ENCODE measurements around the gene OTX2. TPM values are rescaled to one million over a fixed set of nuclear protein-coding genes. Genes with fewer than 3 reads are reported as not detected.

The OTX2 gene
- total RNA-seq, 1 donor from 2014 or later = not detected

DNA sequence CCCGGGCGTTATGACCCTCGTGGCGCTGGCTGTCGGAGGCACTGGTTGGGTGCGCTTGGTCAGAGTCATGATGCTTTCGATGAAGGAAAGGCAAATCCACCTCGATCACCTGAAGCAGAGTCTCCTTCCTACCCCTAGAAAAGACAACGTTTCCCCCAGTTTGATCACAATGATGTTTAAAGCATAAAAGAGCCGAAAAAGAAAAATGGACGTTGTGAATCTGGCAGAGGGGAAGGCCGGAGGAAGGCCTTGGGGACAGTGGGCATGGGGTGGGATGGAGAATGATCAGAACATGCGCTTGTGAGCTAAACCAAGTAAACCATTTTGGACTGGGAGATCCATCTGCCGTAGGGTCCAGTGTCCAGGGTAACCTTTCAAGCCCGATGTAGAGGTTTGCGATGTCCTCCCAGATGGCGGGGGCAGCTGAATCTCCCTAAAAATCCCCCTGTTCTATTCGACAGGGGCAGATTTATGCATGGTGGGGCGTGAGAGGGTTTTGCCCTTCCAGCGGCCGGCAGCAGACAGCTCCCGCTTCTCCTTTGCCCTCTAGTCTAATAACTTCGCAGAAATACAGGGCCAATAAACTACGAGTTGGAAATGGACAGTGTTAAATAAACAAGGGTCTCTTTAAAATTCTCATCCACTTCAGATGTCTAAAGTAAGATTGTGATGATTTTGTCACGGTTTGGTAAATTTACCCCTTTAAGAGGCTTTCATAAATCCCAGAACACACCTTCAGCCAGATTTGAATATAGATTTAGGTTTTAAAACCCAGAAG lies 2.3 kb upstream of the OTX2 start:
- DNase-seq (ENCODE audit: low read depth) = no peak

DNA sequence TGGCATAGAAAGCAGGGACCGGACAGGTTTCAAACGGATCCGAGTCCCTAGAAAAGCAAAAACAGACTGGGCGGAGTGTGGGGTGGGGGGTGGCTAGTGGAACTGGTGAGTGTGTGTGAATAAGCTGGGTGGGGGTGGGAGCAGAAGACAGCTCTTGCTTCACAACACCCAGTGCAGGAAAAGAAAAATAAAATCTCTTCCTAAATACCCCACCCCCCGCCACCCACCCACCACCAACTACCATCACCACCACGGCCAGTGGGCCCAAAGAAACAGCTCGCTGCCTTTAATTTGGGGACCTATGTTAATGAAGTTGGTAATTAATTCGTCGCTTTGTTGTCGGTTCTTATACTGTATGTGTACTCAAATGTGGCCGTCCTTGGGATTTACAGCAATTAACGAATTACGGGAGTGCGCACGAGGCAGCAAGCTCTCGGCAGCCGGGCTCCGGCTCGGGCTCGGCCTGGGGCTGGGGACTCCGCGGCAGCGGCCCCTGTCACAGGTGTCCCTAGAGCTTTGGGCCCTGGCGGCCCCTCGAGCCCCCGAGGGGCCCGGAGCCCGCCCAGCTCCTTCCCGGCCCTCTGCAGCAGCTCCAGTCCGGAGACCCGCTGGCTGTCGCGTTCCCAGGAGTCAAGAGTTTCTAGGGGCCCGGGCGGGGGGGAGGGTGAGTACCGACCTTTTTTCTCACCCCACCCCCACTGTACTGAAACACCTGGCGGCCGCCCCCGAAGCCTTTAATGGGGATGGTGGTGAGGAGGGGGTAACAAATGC lies 1.5 kb upstream of the OTX2 start:
- DNase-seq (ENCODE audit: low read depth) = no peak

DNA sequence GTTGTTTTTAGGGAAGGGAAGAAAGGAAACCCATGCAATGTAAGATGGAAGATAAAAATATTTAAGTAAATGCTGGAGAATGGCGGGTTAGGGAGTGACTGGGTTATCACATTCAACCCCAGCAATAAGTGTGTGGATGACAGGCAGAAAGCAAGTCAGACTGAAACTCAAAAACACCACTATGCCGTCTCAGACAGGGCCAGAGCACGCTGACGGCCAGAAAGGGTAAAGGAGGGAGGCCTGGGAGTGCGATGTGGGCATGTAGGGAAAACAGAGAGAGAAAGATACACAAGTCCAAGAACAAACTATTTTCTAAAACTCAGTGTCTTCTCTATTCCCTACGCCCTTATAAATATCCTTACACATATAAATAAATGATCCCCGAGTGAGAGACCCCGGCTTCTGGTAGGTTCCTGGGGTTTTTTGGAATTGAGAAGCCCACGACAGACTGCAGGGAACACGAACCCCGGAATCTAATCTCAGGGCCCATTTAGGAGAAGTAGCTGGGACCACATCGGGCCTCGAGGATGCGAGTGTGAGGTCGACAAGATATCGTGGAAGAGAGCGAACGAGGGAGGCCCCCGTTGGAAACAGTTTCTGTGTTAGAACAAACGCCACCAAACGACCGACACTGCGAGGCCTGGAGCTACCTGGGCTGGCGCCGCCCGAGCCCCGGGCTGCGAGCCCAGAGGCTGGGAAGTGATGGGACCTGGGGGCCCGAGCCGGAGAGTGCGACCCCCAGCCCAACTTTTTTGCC lies 735 bp upstream of the OTX2 start:
- no peak for DNase-seq (ENCODE audit: low read depth)

DNA sequence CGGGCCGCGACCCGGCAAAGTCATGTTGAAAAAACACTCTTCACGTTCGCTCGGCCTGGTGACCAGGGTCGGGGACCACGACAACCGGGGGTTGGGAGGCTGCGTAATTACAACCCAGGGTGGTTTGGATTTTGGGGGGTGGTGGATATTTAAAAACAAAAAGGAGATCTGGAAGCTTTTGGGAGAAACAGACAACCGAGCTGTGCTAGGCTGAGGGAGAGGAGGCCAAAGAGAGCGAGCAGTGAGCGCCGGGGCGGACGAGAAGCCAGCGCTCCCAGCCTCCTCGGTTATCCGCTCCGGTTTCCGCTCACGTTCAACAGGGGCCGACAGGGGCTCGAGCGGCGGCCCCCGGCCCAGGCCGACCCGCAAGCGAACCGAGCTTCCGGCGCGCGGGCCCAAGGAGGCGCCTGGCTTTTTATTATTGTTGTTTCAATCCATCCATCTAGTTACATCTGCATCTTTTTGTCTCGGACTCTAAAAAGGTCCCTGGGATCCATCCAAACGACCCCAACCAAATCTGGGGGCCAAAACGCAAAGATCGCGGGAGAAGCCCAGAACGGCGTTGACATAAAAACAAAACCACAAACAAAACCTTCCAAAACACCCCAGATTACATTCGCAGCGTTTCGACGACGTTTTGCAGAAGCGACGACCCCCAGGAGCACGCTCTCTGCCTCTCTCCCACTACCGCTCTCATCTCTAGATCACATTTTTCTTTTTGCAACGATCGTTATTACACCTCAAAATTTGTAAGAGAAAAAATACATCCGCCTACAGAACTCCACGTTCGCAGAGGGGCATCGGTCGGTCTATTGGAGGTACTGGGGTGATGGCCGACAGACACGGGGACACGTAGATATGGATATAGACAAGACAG lies 771 bp downstream of the OTX2 start:
- DNase-seq (ENCODE audit: low read depth) = no peak

DNA sequence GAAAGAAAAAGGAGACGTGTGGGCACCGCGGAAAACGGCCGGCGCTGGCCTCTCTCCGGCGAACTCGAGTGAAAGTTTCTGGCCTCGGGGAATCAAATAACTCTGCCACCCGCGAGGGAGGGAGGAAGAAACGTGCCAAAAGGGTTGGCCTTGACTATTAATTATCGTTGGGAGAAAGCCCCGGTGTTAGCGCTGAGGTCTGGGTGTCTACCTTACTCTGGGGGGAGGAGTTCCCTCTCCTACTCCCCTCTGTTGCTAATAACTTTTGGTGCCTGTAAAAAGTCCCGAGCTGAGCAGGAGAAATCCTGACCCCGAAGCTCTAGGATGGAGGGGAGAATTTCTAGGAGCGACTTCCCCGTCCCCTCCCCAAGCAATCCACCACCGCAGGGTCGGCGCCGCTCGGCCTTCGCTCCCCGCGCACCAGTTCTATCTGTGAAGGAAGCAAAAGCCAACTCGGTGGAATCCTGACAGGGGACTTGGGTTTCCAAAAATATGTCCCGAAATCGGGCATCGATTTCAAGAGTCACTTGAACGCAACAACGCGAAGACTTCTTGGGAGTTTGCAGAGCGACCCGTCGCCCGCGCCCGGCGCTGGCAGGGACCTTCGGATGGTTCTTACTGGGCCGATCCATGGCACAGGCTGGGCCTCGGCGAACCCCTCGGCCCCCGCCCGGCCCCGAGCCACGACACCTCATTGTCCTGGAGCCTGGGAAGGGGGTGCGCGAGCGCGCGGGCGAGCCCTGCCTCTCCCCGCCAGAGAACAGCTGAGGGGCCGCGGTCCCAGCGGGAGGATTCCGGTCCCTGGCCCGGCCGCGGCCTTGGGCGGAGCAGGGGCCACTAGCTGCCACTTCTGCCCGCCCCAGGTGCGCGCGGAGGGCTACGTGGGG lies 1.7 kb downstream of the OTX2 start:
- no peak for DNase-seq (ENCODE audit: low read depth)

DNA sequence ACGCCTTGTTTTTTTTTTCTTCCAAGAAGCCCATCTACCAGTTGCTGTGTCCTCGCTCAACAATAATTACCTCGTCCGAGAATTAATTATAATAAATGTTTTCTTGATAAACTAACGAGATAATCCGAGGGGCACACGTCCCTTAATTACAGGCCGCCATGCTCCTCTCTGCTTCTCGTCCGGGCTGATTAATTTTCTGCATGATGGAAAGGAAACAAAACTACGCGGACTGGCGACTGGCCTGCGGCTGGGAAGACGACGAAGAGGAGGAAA lies 2.2 kb downstream of the OTX2 start:
- DNase-seq (ENCODE audit: low read depth) = no peak

DNA sequence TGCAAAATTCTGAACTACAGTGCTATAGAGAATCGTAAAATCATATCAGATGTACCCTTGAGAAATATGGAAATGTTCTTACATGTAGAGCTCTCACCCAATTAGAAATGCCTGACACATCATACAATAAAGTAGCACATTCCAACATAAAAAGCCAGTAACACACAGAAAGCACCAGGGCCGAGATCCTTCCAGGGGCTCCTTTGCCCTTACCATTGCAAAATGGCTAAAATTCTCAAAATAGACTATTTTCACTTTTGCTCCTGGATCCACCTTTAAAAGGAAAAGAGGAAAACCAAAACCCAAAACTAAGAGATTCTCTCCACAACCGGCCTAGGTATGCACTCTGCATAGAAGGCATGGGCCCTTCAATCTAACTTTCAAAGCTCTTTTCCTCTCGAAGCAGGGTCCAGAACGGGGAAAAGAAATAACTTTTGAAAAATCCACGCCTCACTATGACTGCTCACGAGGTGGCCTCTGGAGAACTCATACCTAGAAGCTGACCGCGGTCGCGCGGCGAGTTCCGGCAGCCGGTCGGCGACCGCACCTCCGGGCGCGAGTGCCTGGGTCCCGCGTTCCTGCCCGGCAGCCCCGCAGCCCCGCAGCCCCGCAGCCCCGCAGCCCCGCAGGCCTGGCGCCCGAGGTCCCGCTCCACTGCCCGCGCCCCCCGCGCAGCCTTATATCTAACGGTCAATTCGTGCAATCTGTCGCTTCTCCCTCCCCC lies 2.7 kb downstream of the OTX2 start:
- no peak for DNase-seq (ENCODE audit: low read depth)

DNA sequence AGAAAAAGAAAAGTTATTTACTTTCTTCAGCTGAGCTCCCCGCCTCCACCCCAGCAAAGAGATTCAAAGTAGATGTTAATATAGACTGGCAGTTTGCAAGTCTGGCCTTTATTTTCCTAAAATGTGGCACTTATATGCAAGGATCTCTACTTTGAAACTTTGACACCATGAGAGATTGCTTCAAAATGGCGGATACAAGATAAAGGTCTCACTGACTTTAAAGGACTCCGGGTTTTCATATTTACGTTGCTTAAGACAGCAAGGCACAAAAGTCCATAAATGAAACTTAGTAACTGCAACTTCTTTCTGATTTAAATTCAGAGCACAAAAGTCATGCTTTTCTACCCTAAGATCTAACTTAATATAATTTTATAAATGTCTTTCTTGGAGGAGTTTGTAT lies 3.5 kb downstream of the OTX2 start:
- DNase-seq (ENCODE audit: low read depth) = no peak

DNA sequence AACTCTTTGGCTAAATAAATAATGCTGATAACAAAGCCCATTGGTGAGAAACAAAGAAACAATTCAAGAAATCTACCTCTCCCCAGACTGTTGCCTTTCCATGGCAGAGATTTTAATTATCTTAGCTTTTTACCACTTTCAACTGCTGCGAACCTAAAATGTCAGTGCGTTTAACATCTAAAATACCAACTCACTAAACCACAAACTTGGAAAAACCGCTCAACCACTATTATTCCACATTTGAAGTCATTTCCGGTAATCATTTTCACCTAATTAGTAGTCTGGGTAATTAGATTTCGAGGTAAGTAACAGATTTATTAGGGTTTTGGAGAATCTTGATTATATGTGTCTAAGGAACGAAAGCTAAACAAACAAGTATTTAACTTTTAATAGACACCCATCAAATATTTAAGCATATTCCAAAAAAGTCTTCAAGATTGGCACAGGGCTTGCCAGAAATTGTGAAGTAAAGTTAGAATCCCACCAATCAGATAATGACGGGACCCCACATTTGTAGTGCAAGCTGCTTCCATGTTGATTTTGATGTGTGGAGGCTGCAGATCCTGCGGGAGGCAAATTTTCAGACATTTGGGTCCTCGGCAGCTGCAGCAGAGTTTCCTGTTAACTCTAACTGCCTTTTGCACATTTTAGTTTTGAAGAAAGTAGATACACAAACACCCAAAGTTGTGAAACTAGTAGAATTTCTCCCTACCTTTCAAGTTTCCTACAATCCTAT lies 4.1 kb downstream of the OTX2 start:
- no peak for DNase-seq (ENCODE audit: low read depth)

DNA sequence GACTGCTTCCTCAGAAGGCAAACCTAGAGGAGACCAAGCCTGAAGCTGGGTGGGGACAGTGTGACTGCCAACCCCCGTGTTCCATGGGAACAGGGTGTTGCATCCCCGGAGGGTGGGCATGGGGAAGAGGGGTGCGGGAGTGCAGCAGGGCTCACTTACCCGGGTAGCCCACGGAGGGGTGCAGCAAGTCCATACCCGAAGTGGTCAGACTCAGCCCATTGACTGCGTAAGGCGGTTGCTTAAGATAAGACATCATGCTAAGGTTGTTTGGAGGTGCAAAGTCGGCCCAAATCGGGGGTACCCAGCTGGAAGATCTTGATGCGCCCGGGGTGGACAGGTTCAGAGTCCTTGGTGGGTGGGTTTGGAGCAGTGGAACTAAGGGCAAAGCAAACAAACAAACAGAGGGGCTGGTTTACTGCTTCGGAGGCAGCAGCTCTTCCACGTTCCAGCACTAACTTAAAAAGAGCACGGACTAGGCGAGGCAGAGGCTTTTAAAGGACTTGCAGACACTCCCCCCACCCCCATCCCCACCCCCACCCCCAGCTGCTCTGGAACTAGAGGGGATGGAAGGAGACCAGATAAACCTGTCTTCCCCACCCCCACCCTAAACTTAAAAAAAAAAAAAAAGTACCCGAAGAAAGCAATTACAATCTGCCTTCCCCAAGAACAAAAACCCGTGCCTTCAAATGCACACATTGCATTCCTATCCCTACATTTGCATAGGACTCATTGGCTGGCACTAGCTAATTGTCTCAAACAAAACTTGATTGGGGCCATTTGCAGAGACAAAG lies 4.9 kb downstream of the OTX2 start:
- DNase-seq (ENCODE audit: low read depth) = no peak

DNA sequence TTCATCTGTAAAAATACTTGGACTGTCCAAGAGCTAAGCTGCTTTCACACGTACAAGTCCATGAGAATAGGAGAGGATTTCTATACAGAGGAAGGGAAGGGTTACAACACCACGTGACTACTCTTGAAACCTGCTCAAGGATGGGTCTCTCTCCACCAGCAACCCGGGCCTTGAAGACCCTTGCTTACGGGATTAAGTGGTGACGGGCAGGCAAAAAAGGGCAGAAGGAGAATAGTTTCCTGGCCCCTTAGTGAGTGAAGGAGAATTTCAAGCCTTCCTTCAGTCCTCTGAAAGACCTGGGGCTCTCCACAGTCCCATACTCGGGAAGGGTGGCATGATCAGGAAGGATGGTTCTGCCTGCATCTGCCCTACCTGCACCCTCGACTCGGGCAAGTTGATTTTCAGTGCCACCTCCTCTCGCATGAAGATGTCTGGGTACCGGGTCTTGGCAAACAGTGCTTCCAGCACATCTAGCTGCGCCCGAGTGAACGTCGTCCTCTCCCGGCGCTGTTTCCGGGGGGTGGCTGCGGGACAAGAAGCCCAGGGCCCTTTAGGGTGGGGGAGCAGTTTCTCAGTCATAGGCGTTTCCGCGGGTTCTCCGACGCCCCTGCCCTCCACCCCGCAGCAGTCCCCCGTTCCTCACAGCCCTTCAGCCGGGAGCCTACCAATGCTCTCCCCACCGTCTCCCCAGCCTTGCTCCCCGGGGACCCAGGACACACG lies 6.3 kb downstream of the OTX2 start:
- no peak for DNase-seq (ENCODE audit: low read depth)

DNA sequence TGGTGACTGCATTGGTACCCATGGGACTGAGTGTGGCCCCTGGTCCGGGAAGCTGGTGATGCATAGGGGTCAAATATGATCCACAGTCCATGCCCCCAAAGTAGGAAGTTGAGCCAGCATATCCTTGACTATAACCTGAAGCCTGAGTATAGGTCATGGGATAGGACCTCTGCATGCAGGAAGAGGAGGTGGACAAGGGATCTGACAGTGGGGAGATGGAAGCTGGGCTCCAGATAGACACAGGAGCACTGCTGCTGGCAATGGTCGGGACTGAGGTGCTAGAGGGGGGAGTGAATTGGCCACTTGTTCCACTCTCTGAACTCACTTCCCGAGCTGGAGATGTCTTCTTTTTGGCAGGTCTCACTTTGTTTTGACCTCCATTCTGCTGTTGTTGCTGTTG lies 8.4 kb downstream of the OTX2 start:
- DNase-seq (ENCODE audit: low read depth) = no peak

DNA sequence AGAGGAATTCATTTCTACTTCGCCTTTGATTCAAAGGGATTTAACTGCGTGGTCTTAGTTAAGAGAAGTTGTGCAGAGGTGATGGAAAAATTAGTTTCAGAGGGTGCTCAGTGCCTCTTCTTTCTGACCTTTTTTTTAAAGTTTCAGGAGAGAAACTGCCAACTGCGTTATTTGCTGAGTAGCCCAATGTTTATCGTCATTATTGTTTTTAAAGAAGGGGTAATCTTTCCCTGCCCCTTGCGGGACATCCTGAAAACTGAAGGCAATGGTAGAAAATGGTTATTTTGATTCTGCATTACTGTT lies 11.0 kb downstream of the OTX2 start:
- no peak for DNase-seq (ENCODE audit: low read depth)

DNA sequence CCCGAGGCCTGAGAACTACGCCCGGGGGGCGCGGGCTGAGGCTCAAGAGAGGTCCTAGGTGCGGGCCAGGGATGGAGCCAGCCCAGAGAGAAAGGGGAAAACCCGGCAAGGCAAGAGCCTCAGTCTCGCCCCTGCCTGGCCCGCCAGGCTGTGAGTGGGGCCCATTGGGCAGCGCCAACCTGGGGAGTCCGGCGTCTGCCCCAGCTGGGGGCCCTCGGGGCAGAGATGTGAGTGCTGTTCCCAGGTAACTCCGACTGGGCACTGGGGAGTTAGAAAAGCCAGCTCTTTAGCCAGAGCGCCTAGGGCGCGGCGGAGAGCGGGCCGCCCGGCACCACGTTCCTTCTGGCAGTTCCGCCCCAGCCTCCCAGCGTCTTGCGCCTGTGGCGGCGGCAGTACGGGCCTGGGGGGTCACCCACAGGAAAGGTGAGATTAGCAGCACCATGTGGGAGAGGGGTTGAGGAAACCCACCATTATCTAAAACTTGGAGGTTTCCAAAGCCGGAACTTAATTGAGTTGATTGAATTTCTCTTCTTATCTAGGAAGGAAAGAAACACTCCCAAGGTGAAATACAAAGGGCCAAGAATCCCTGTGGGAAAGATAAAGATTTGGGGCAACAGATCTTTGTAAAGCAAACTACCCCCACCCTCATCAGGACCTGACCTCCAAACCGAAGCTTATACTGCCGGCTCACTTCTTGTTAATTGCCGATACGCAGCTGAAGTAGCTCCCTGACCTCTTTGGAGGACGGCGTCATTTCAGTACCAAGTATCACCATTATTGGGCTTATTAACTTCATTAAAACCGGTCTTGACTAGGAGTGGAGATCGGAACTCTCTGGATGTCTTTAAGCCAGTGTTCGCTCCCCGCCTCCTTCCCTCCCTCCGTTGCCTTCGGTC lies 11.6 kb downstream of the OTX2 start:
- DNase-seq (ENCODE audit: low read depth) = no peak

DNA sequence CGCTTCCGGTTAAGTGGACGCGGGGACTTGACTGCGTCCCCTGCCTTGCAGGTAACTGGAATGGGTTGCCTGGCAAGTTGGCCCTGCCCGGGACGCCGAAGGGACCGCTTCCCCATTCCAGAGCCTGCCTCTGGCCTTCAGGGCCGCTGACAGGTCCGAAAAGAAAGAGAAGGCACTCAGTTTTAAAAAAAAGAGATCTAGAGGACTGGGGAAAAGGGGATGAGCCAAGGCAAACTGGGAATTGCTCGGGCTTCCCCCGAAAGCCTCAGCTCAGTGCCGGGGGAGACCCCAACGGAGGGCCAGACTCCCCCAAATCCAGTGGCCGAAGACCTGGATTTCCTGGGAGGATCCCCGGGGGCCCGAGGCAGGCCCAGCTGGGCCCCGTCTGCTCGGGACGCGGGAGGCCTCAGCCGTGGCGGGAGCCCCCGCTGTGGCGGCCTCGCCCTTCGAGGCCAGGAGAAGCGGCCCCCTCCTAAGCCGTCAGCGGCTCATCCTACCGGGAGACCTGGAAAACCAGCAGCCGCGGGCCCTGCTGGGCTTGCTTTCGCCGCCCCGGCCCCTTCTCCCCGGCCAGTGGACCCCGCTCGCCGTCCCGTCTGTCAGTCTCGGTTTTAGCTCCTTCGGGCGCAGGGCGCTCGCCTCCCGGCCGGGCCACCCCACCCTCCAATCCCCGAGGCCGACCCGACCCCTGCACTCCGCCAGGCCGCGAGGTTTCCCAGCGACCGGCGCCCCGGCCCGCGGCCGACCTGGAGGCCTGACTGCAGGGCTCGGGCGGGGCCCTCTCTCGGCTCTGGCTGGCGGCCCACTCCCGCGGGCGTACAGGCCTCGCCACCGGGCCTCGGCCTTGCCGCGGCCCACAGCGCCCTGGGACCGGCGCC lies 12.5 kb downstream of the OTX2 start:
- DNase-seq (ENCODE audit: low read depth) = no peak
